Measurements from ENCODE around the gene COL27A1.

Gene COL27A1

GRCh38 chr9:114347675-114348074 lies 192.3 kb downstream of the COL27A1 start:
- DNase-seq, result no peak

- DNase-seq, result no peak
These were observed 193.0 kb downstream of the COL27A1 start for GRCh38 chr9:114348261-114348905.

- DNase-seq, result peak; percentile 91 to 93
These were observed 193.7 kb downstream of the COL27A1 start for GRCh38 chr9:114348906-114349482.

GRCh38 chr9:114349713-114350480 lies 194.6 kb downstream of the COL27A1 start:
- no peak for DNase-seq

- DNase-seq, result no peak
These were observed 195.5 kb downstream of the COL27A1 start for GRCh38 chr9:114350636-114351401.

GRCh38 chr9:114351932-114352331 lies 196.6 kb downstream of the COL27A1 start:
- DNase-seq, result no peak

- no peak for DNase-seq
These were observed 200.5 kb downstream of the COL27A1 start for GRCh38 chr9:114355821-114356220.

- DNase-seq, result no peak
These were observed 201.5 kb downstream of the COL27A1 start for GRCh38 chr9:114356792-114357191.

GRCh38 chr9:114357360-114357759 lies 202.0 kb downstream of the COL27A1 start:
- DNase-seq, result no peak

GRCh38 chr9:114357911-114358328 lies 202.6 kb downstream of the COL27A1 start:
- DNase-seq, result no peak

- no peak for DNase-seq
These were observed 204.5 kb downstream of the COL27A1 start for GRCh38 chr9:114359801-114360200.

GRCh38 chr9:114361542-114361941 lies 206.2 kb downstream of the COL27A1 start:
- no peak for DNase-seq
